Superior temporal gyrus (tissue), 1 donor: ENCODE results near the gene NDUFA11.
A peak's percentile ranks its signal among the peaks of the same experiment; 100 is the strongest.

Experiments used
- DNase-seq: peaks from one replicate; pipeline ENCODE4 v3.0.0-alpha.2; 2016; ENCODE audit errors: extremely low spot score

Gene NDUFA11

DNA sequence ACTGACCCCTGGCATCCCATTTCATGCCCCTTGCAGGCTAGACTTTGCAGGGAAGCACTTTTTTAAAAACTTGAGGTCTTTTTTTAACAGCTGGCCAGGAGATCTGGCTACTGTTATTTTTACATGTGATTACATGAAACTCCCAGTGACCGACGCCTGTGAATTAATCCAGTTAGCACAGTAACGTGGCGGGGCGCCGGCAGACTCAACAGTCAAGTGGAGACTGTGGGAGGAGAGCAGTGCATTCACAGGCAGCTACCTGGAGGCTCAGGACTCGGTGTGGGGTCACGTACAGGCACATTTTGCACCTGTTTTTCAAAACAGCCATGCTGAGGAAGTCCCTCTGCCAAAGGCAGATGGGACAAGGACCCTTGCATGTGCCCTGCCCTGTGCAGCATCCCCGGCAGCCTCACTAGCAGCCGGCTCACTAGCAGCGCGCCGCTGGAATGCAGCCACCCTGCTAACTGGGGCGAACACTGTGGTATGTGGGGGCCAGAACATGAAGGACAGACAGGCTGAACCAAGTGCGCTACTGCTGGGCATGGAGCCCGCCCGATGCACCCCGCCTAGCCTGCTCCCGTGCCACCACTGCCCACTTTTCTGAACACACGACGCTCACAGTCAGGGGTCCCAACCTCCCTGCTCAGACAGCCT lies 29.1 kb upstream of the NDUFA11 start:
- DNase-seq: no peak

DNA sequence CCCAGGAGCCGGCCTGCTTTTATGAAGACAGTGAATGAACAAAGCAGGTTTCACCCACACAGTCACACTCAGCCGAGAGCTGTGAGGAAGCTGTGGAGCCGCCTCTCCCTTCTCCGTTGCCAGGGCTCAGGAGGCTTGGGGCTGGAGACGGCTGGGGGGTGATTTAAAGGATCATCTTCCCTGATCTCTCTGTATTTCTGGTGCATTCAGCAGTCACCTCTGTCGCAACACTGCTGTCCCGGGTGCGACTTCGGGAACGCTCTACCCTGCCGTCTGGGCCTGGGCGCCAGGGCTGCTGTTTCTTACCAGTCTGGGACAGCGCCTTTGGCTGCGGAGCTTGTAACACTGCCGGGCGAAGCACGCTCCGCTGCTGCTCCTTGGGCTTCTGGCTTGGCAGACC lies 28.6 kb upstream of the NDUFA11 start:
- DNase-seq: peak; percentile 49

DNA sequence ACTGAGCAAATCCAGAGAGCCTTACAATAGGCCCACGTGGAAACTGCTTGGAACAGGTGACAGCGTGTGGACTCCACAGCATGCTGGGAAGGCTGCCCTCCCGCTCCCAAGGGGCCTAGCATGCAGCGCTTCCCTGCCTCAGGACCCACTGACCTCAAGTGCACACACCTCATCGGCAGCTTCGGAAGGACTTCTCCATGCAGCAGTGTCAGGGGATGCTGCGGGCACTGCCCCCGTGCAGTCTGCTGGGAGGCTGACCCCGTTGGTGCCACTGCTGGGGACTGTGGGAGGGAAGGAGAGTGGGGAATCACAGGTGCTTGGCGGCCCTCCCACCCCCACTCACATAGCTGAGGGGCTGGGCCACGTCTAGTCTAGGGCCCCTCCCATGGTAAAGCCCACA lies 27.7 kb upstream of the NDUFA11 start:
- no peak for DNase-seq

GRCh38 chr19:5929625-5930024 lies 26.0 kb upstream of the NDUFA11 start:
- no peak for DNase-seq

DNA sequence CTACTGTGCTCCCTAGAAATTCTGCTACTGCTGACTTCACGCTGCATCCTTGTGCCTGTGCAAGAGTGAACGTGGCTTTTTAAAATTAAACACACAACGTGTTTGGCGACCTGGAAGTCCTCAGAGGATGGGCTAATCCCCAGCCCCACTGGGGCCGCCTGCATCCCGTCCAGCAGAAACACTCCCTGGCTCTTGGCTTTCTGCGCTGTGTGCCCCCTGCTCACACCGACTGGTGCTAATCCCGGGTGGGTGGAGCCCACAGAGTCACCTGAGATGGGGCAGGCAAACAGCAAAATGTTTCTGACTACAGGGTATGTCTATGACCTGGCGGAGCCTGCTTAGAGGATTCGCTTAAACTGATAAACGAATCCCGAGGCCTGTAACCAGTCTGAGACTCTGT lies 25.6 kb upstream of the NDUFA11 start:
- DNase-seq: no peak

- DNase-seq: no peak
These were observed 23.8 kb upstream of the NDUFA11 start for GRCh38 chr19:5927441-5927821.

DNA sequence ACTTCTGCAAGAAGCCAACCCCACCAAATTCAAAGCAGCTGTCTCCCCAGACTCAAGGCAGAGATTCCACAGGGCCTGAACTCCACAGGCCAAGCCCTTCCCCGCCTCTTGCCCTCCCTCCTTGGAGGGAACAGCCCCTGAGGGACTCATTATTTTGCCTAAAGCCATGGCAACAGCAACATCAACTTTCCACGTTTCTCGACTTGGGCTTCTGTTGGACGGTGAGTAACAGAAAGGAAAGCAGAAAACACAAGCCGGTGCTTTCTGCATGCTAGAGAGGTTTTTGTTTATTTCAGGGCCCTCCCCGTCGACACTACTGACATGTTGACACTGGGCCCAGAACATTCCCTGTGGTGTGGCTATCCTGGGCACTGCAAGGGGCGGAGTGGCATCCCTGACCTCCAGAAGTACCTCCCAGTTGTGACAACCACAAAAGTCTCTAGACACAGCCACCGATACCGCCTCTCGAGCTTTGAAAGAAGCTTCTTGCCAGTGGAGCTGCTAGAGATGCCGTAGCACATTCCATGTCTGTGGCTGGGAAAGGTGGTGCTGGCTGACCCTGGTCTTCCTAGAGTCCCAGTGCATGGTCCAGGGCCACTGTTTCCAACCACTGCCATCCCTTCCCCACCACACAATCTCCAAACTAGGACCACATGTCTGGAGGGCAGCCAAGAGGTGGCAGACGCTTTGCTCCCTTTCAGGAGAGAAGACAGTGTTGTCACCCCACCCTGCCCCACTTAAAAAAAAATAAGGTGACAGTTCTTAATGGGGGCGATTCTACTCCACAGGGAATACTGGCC lies 23.3 kb upstream of the NDUFA11 start:
- no peak for DNase-seq

DNA sequence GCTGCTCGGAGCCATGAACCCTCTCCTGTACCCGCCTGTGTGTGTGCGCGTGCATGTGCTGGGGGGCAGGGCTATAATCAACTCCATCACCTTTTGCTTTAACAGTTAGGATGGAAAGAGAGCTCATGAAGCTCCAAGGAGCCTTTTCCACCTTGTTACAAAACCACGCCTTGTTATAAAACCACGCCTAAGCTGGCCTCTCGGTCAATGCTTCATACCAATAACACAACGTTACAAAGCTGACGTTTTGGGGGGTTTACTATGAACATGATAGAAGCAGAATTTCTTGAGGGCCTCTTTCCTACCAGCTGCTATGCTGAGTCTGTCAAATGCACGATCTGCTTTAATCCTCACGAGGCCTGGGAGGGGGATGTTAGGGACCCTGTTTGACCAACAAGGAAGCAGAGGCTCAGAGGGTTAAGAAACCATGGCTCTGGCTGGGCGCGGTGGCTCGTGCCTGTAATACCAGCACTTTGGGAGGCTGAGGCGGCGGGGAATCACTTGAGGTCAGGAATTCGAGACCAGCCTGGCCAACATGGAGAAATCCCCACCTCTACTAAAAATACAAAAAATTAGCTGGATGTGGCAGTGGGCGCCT lies 22.3 kb upstream of the NDUFA11 start:
- DNase-seq: no peak

- DNase-seq: no peak
These were observed 19.8 kb upstream of the NDUFA11 start for GRCh38 chr19:5923356-5923755.

DNA sequence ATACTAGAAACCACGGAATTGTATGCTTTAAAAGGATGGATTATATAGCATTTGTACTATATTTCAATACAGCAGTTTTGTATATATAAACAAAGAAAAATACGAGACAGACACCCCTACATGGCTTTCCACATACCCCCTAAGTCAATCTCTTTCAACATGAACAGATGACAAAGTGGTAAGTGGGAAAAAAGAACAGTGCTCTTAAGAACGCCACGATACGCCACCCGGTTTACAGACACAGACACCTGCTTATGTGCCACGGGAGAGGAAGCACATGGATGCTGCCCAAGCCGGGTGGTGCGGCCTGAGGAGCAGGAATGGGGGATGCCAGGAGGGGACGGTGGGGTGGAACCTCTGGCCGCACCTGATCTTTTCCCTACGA lies 18.6 kb upstream of the NDUFA11 start:
- no peak for DNase-seq

- DNase-seq: no peak
These were observed 18.0 kb upstream of the NDUFA11 start for GRCh38 chr19:5921516-5922160.

- DNase-seq: no peak
These were observed 15.0 kb upstream of the NDUFA11 start for GRCh38 chr19:5918463-5919079.

GRCh38 chr19:5917431-5918107 lies 14.0 kb upstream of the NDUFA11 start:
- DNase-seq: no peak

GRCh38 chr19:5916181-5916708 lies 12.7 kb upstream of the NDUFA11 start:
- DNase-seq: no peak

DNA sequence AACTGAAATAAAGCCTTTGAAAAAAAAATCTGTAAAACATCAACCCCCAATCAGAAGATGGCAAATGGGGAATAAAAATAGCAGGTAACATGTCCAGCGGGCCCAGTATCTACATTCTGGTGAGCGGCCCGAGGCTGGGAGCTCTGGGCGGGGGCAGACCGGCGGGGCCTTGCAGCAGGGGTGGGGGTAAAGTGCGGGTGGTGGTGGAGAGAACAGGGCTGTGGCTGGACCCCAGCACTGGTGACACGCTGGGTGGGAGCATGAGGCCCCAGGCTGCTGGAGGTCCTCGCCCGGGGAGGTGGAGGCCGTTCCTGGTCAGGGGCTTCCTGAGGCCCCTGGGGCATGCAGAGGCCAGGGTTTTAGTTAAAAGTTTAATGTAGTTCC lies 12.2 kb upstream of the NDUFA11 start:
- no peak for DNase-seq

DNA sequence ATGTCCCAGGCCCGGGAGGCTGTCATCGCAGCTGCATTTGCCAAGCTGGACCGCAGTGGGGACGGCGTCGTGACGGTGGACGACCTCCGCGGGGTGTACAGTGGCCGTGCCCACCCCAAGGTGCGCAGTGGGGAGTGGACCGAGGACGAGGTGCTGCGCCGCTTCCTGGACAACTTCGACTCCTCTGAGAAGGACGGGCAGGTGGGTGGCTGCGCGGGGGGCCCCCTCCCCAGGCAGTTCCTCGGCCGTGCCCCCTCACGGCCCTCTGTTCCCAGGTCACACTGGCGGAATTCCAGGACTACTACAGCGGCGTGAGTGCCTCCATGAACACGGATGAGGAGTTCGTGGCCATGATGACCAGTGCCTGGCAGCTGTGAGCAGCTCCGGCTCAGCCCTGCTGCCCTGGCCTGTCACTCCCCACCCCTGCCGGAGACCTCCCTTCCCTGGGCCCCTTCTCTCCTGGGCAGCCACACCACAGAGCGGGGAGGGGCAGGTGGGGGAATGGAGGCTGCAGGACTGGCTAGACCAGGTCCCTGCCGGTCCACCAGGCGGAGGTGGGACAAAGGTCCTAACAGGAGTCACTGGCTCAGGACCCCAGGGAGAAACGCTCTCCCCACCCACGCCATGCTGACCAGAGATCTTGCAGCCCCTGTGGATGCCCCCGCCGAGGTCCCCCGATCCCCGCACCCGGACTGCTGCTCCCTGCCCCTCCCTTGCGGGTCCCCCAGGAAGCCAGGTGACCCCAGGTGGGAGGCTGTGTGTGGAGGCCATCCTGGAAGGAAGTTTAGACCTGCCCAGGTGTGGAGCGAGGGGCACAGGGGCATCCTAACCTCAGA lies 11.6 kb upstream of the NDUFA11 start:
- no peak for DNase-seq

DNA sequence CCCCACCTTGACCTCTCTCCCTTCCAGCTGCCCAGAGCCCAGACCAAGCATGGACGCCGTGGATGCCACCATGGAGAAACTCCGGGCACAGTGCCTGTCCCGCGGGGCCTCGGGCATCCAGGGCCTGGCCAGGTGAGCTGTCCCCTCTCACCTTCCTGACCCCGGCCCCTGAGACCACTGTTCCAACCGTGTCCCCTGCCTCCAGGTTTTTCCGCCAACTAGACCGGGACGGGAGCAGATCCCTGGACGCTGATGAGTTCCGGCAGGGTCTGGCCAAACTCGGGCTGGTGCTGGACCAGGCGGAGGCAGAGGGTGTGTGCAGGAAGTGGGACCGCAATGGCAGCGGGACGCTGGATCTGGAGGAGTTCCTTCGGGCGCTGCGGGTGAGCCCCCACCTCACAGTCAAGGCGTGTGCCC lies 10.8 kb upstream of the NDUFA11 start:
- DNase-seq: no peak

GRCh38 chr19:5913739-5914357 lies 10.3 kb upstream of the NDUFA11 start, which contains the start of gene CAPS:
TSS of gene CAPS (plus strand) at chr19:5914254. CDS start at chr19:5914407, 153 bp downstream.
- peak; percentile 19 for DNase-seq

DNA sequence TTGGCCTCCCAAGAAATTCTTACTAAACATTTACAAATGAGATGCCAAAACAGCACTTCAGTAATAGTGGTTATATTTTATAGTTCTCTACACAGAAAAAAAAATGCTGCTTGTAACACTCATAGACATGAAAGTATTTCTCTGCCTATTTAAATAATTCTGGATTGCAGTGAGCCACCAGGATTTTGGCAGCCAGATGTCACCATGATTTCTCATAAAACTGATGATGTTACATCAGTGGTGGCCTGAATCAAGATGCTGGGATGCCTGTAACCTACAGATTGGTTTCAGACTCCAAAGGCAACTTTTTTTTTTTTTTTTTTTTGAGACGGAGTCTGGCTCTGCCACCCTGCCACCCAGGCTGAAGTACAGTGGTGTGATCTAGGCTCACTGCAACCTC lies 7.8 kb upstream of the NDUFA11 start:
- DNase-seq: no peak

- DNase-seq: no peak
These were observed 7.0 kb upstream of the NDUFA11 start for GRCh38 chr19:5910638-5910907.
